Measurements from ENCODE around the gene ACACB. TPM values are rescaled to one million over a fixed set of nuclear protein-coding genes. Genes with fewer than 3 reads are reported as not detected.

ACACB gene
- total RNA-seq, 1 experiment from 2014 or later: 8.2 TPM

DNA sequence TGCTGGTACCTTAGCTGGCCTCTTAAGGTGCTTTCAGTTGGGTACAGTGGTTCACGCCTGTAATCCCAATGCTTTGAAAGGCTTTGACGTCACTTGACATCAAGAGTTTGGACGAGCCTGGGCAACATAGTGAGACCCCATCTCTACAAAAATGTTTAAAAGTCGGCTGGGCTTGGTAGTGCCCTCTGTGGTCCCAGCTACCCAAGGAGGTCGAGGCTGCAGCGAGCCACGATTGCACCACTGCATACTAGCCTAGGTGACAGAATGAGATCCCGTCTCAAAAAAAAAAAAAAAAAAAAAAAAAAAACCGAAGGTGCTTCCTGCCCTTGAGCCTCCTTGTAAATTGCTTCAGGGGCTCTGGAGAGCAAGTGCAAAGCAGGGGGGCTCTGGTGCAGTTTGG is 50.0 kb downstream of the ACACB start:
- Histone ChIP-seq H3K27me3 (replicated peaks; ENCODE audit: insufficient read depth, low read depth, low read length, poor library complexity) (no peaks in the 10 kb centered on the region), H3K9me3 (ENCODE audit: low read depth, low read length, poor library complexity, severe bottlenecking) (no peaks in the 10 kb centered on the region), H3K4me3 (ENCODE audit: low read depth, low read length, poor library complexity, severe bottlenecking) (no peak overlapping the region), H3K4me1 (ENCODE audit: insufficient read depth, low read length, poor library complexity, severe bottlenecking) (no peaks in the 10 kb centered on the region), H3K36me3 (ENCODE audit: insufficient read depth, low read length, poor library complexity, severe bottlenecking) (no peaks in the 10 kb centered on the region), H3K27ac (ENCODE audit: low read depth, low read length, poor library complexity, severe bottlenecking) (no peak overlapping the region)
- intact Hi-C loops (cut with micrococcal nuclease; ENCODE audit: unreplicated experiment): no loop called here
- ChIA-PET POLR2A (ENCODE audit: low non-redundant PET) (no interaction called here), CTCF (no interaction called here)
- no peak for DNase-seq (ENCODE audit: low spot score)
- no peak for TF ChIP-seq EZH2 (IDR thresholded peaks at IDR 0.05; ENCODE audit: borderline replicate concordance, low read depth, low read length, poor library complexity, severe bottlenecking)
- TF ChIP-seq, protein P1, sequence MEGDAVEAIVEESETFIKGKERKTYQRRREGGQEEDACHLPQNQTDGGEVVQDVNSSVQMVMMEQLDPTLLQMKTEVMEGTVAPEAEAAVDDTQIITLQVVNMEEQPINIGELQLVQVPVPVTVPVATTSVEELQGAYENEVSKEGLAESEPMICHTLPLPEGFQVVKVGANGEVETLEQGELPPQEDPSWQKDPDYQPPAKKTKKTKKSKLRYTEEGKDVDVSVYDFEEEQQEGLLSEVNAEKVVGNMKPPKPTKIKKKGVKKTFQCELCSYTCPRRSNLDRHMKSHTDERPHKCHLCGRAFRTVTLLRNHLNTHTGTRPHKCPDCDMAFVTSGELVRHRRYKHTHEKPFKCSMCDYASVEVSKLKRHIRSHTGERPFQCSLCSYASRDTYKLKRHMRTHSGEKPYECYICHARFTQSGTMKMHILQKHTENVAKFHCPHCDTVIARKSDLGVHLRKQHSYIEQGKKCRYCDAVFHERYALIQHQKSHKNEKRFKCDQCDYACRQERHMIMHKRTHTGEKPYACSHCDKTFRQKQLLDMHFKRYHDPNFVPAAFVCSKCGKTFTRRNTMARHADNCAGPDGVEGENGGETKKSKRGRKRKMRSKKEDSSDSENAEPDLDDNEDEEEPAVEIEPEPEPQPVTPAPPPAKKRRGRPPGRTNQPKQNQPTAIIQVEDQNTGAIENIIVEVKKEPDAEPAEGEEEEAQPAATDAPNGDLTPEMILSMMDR (conservative IDR thresholded peaks at IDR 0.05; ENCODE audit: low read depth, low read length): no peak
- no TSS peak for BruUV-seq (replicated peaks)

DNA sequence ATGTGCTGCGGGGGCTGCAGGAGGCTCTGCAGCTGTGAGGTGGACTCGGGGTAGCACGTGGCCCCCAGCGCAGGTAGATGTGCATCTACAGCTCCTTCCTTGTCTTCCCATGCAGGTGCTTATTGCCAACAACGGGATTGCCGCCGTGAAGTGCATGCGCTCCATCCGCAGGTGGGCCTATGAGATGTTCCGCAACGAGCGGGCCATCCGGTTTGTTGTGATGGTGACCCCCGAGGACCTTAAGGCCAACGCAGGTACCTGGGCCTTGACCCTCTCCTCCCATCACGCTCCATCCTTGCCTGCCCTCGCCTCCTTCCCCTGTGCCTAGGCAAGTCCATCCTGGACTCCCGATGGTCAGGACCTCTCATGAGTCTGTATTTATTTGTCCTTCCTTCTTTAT is 51.4 kb downstream of the ACACB start:
- CTCF ChIA-PET: no interaction called here
- Histone ChIP-seq H3K36me3 (ENCODE audit: insufficient read depth, low read length, poor library complexity, severe bottlenecking) (no peaks in the 10 kb centered on the region), H3K9me3 (ENCODE audit: low read depth, low read length, poor library complexity, severe bottlenecking) (no peaks in the 10 kb centered on the region), H3K27ac (ENCODE audit: low read depth, low read length, poor library complexity, severe bottlenecking) (no peak overlapping the region), H3K27me3 (replicated peaks; ENCODE audit: insufficient read depth, low read depth, low read length, poor library complexity) (no peaks in the 10 kb centered on the region), H3K4me3 (ENCODE audit: low read depth, low read length, poor library complexity, severe bottlenecking) (no peak overlapping the region), H3K4me1 (ENCODE audit: insufficient read depth, low read length, poor library complexity, severe bottlenecking) (no peaks in the 10 kb centered on the region)
- BruUV-seq (replicated peaks): no TSS peak
- TF ChIP-seq, protein P1 (conservative IDR thresholded peaks at IDR 0.05; ENCODE audit: low read depth, low read length): no peak
- TF ChIP-seq EZH2 (IDR thresholded peaks at IDR 0.05; ENCODE audit: borderline replicate concordance, low read depth, low read length, poor library complexity, severe bottlenecking): no peak
- no peak for DNase-seq (ENCODE audit: low spot score)
- POLR2A ChIA-PET (ENCODE audit: low non-redundant PET): no interaction called here
- intact Hi-C loops (cut with micrococcal nuclease; ENCODE audit: unreplicated experiment): no loop called here

DNA sequence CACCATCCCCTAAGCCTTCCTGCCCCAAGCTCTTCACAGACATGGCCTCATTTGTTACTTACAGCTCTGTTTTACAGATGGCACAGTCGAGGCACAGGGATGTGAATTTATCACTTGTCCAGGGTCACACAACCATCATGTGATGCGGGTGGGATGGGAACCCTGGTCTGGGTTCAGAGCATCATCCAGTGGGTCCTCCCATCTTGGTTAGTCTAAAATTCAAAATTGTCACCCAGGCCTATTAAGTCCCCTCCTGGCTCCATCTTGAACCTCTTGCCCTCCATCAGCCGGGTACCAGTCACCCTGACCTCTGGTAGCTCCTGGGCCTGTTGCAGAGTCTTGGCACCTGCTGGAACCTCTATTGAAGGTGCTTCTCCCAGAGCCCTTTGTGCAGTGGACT is 52.9 kb downstream of the ACACB start:
- H3K36me3 ChIP-seq (ENCODE audit: insufficient read depth, low read length, poor library complexity, severe bottlenecking): no peaks in the 10 kb centered on the region
- BruUV-seq (replicated peaks): no TSS peak
- DNase-seq (ENCODE audit: low spot score): no peak
- CTCF ChIA-PET: no interaction called here
- POLR2A ChIA-PET (ENCODE audit: low non-redundant PET): no interaction called here
- H3K9me3 ChIP-seq (ENCODE audit: low read depth, low read length, poor library complexity, severe bottlenecking): no peaks in the 10 kb centered on the region
- H3K4me1 ChIP-seq (ENCODE audit: insufficient read depth, low read length, poor library complexity, severe bottlenecking): no peaks in the 10 kb centered on the region
- H3K4me3 ChIP-seq (ENCODE audit: low read depth, low read length, poor library complexity, severe bottlenecking): no peak overlapping the region
- H3K27me3 ChIP-seq (replicated peaks; ENCODE audit: insufficient read depth, low read depth, low read length, poor library complexity): no peaks in the 10 kb centered on the region
- TF ChIP-seq, protein P1 (conservative IDR thresholded peaks at IDR 0.05; ENCODE audit: low read depth, low read length): no peak
- TF ChIP-seq EZH2 (IDR thresholded peaks at IDR 0.05; ENCODE audit: borderline replicate concordance, low read depth, low read length, poor library complexity, severe bottlenecking): no peak
- intact Hi-C loops (cut with micrococcal nuclease; ENCODE audit: unreplicated experiment): no loop called here
- no peak overlapping the region for H3K27ac ChIP-seq (ENCODE audit: low read depth, low read length, poor library complexity, severe bottlenecking)

Data from A673 (cell line).